Panc1 (cell line): ENCODE measurements around the gene UBASH3A.

Experiments used
- CTCF ChIP-seq: fragments of 450-650 bp; IDR thresholded peaks from 2 replicates; pipeline ENCODE4 v1.5.1; 2017; ENCODE audit warnings: mild to moderate bottlenecking
- POLR2AphosphoS5 ChIP-seq: IDR thresholded peaks from 2 replicates; pipeline ENCODE4 v1.6.1; 2012; ENCODE audit warnings: mild to moderate bottlenecking, low read depth, low read length, moderate library complexity
- REST ChIP-seq, 2 experiments: IDR thresholded peaks; 2 replicates each; pipeline ENCODE4 v1.6.1; 2011 to 2012; ENCODE audit warnings: low read depth in 2 of 2, control low read depth in 1 of 2, low read length in 1 of 2, mild to moderate bottlenecking in 1 of 2, moderate library complexity in 1 of 2; ENCODE audit not compliant: insufficient read depth in 1 of 2
- SIN3A ChIP-seq: IDR thresholded peaks from 2 replicates; pipeline ENCODE4 v1.6.1; 2012; ENCODE audit warnings: low read depth, mild to moderate bottlenecking, low read length, moderate library complexity, borderline replicate concordance; ENCODE audit not compliant: insufficient read depth
- TCF7L2 ChIP-seq: IDR thresholded peaks from 2 replicates; pipeline ENCODE4 v1.6.1; 2011; ENCODE audit warnings: mild to moderate bottlenecking, low read depth, low read length, inconsistent platforms

DNA sequence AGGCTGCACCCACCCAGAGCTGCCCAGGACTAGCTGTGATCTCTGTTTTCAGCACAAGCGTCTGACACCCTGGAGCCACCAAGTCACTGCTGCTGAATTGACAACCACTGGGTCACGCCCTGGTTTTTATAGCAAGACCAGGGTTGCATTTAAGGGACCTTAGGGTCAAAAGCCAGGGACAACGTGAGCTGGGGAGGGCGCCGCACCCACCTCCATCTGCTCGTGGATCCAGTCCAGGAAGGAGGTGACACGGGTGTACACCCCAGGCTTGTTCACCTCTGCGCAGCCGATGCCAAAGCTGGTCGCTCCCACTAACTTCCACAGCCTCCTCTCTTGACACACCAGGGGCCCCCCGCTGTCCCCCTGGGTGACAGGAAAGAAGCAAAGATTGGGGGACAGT is 28.2 kb upstream of the UBASH3A start:
- TF ChIP-seq CTCF (no peak), REST (IDR thresholded peaks at IDR 0.05; ENCODE audit: insufficient read depth in 1 of 2, low read depth in 2 of 2, low read length in 1 of 2) (no peak), SIN3A (no peak), POLR2AphosphoS5 (no peak), TCF7L2 (no peak)
